Measurements from ENCODE around the gene SMLR1. TPM values are rescaled to one million over a fixed set of nuclear protein-coding genes. Genes with fewer than 3 reads are reported as not detected.
"Not testable (repeated sequence)": the region's sequence is repeated elsewhere in the genome, so short reads cannot be mapped to it uniquely, and the experiment has no call there.

SMLR1 gene
- total RNA-seq, 2 donors from 2014 or later, result 0.40 to 0.42 TPM

DNA sequence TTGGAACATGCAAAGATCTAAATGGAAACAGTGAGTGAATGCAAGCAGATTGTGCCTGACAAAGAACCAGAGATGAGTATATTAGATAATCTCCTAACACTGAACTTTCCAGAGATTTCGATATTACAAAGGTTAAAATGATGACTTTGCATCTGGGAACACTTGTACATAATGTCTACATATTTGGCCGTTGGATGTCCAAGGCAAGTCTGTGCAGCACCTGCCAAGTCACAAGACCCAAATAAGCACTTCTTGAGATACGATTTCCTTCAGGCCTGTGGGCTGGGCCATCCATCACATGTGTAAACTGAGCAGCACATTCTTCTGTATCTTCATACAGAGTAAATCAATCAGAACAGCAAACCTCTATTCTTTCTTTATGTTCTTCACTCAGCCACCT, 32.5 kb upstream of the SMLR1 start:
- Histone ChIP-seq H3K27ac (ENCODE audit: low read depth, low read length) (no peak overlapping the region), H3K27me3 (ENCODE audit: control insufficient read depth, insufficient read depth, low read length, poor library complexity, severe bottlenecking) (no peaks in the 10 kb centered on the region), H3K4me3 (ENCODE audit: low read length) (no peak overlapping the region), H3K9me3 (ENCODE audit: control insufficient read depth, low read length) (no peaks in the 10 kb centered on the region), H3K36me3 (ENCODE audit: control insufficient read depth, insufficient read depth, low read length) (no peaks in the 10 kb centered on the region), H3K4me1 (ENCODE audit: control insufficient read depth, insufficient read depth, low read length) (no peaks in the 10 kb centered on the region), H3K9ac (ENCODE audit: extremely low read depth, low read length, poor library complexity, severe bottlenecking) (no peak overlapping the region)
- Mint-ChIP-seq H3K36me3 (ENCODE audit: low read depth) (no peaks in the 10 kb centered on the region), H3K27ac (no peak overlapping the region), H3K9me3 (peaks cover 11% of the 10 kb centered on the region), H3K27me3 (ENCODE audit: insufficient read depth) (no peaks in the 10 kb centered on the region), H3K4me1 (peaks cover 23% of the 10 kb centered on the region), H3K4me3 (no peak overlapping the region)
- 91 to 100% methylated on average over 2 to 3 of the region's 3 CpGs for WGBS, 2 experiments (ENCODE audit: insufficient coverage in 1 of 2, insufficient read length in 1 of 2)
- no peak for DNase-seq
- TF ChIP-seq CTCF (conservative IDR thresholded peaks at IDR 0.05), result no peak

- TF ChIP-seq CTCF (conservative IDR thresholded peaks at IDR 0.05), result no peak
- H3K4me1 ChIP-seq (ENCODE audit: control insufficient read depth, insufficient read depth, low read length), result no peaks in the 10 kb centered on the region
- no peaks in the 10 kb centered on the region for H3K27me3 Mint-ChIP-seq (ENCODE audit: insufficient read depth)
- H3K27me3 ChIP-seq (ENCODE audit: control insufficient read depth, insufficient read depth, low read length, poor library complexity, severe bottlenecking), result no peaks in the 10 kb centered on the region
- peaks cover 23% of the 10 kb centered on the region for H3K4me1 Mint-ChIP-seq
- no peaks in the 10 kb centered on the region for H3K9me3 ChIP-seq (ENCODE audit: control insufficient read depth, low read length)
- no peak overlapping the region for H3K4me3 ChIP-seq (ENCODE audit: low read length)
- no peak overlapping the region for H3K27ac ChIP-seq (ENCODE audit: low read depth, low read length)
- no peak for DNase-seq
- no peak overlapping the region for H3K4me3 Mint-ChIP-seq
- no peak overlapping the region for H3K9ac ChIP-seq (ENCODE audit: extremely low read depth, low read length, poor library complexity, severe bottlenecking)
- peaks cover 23% of the 10 kb centered on the region for H3K9me3 Mint-ChIP-seq
- no peaks in the 10 kb centered on the region for H3K36me3 Mint-ChIP-seq (ENCODE audit: low read depth)
- H3K36me3 ChIP-seq (ENCODE audit: control insufficient read depth, insufficient read depth, low read length), result no peaks in the 10 kb centered on the region
- no peak overlapping the region for H3K27ac Mint-ChIP-seq
Measured at GRCh38 chr6:130796313-130796905, 30.8 kb upstream of the SMLR1 start.

GRCh38 chr6:130797061-130797460, 30.1 kb upstream of the SMLR1 start:
- Histone ChIP-seq H3K36me3 (ENCODE audit: control insufficient read depth, insufficient read depth, low read length) (no peaks in the 10 kb centered on the region), H3K4me3 (ENCODE audit: low read length) (no peak overlapping the region), H3K27ac (ENCODE audit: low read depth, low read length) (no peak overlapping the region), H3K4me1 (ENCODE audit: control insufficient read depth, insufficient read depth, low read length) (no peaks in the 10 kb centered on the region), H3K9me3 (ENCODE audit: control insufficient read depth, low read length) (no peaks in the 10 kb centered on the region), H3K9ac (ENCODE audit: extremely low read depth, low read length, poor library complexity, severe bottlenecking) (no peak overlapping the region), H3K27me3 (ENCODE audit: control insufficient read depth, insufficient read depth, low read length, poor library complexity, severe bottlenecking) (no peaks in the 10 kb centered on the region)
- Mint-ChIP-seq H3K9me3 (peaks cover 28% of the 10 kb centered on the region), H3K27me3 (ENCODE audit: insufficient read depth) (no peaks in the 10 kb centered on the region), H3K4me1 (peaks cover 23% of the 10 kb centered on the region), H3K36me3 (ENCODE audit: low read depth) (peaks cover 1% of the 10 kb centered on the region), H3K4me3 (no peak overlapping the region), H3K27ac (no peak overlapping the region)
- TF ChIP-seq CTCF (conservative IDR thresholded peaks at IDR 0.05), result no peak
- no peak for DNase-seq
- 83% methylated on average over 1 of the region's 2 CpGs; no CpG with 5 or more reads in 1 of the 2 experiments for WGBS, 2 experiments (ENCODE audit: insufficient coverage in 1 of 2, insufficient read length in 1 of 2)

DNA sequence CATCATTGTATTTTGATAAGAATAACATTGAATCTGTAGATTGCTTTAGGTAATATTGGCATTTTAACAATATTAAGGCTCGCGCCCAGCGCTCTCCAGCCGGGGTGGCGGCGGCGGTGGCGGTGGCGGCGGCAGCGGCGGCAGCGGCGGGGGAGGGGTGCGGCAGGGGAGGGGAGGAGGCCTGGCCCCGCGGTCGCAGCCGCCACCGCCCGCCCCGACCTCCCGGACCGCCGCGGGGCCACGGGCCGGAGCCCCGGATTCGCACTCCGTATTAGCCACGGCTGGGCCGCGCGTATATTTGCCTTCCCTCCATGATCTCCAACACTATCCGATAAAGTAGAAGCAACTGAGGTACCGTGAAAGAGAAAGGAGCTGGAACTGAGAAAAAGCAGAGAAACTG, 25.8 kb upstream of the SMLR1 start:
- not testable (repeated sequence) for H3K4me1 Mint-ChIP-seq; H3K27ac ChIP-seq (ENCODE audit: low read depth, low read length); H3K27me3 ChIP-seq (ENCODE audit: control insufficient read depth, insufficient read depth, low read length, poor library complexity, severe bottlenecking); H3K9me3 ChIP-seq (ENCODE audit: control insufficient read depth, low read length); H3K27me3 Mint-ChIP-seq (ENCODE audit: insufficient read depth); H3K9ac ChIP-seq (ENCODE audit: extremely low read depth, low read length, poor library complexity, severe bottlenecking); H3K27ac Mint-ChIP-seq; H3K4me3 Mint-ChIP-seq; H3K4me3 ChIP-seq (ENCODE audit: low read length); H3K4me1 ChIP-seq (ENCODE audit: control insufficient read depth, insufficient read depth, low read length); H3K36me3 ChIP-seq (ENCODE audit: control insufficient read depth, insufficient read depth, low read length); DNase-seq; H3K36me3 Mint-ChIP-seq (ENCODE audit: low read depth)
- WGBS, 2 experiments (ENCODE audit: insufficient coverage in 1 of 2, insufficient read length in 1 of 2), result 97 to 100% methylated on average over 2 to 37 of the region's 37 CpGs
- peaks cover 39% of the 10 kb centered on the region for H3K9me3 Mint-ChIP-seq
